NCI-H1694 treated with DMSO at 0.1 percent for 48 hours (cell line): ENCODE measurements around the gene AP5S1.

Experiments
- DNase-seq: peaks from one replicate; lab custom pipeline; 2025; lab: John Stamatoyannopoulos, UW

Gene AP5S1

DNA sequence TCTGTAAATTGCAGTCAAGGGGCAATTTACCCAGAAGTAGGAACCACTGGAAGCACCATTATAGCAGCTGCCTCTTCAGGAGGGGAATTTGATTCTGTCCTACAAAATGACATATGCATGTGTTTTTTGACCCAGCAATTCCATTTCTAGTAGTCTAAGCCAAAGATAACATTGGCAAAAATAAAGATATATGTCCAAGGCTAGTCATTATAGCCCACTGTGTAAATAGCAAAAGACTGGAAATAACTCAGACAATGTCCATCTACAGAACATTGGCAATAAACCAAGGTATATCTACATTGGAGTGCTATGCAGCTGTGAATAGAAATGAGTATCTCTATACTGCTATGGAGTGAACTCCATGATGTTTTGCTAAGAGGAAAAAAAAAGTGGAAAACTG, 56.3 kb downstream of the AP5S1 start:
- no peak for DNase-seq
